Nucleus accumbens (tissue), 56 donors: ENCODE data around the gene CHADL.
"Not testable (repeated sequence)": the region's sequence is repeated elsewhere in the genome, so short reads cannot be mapped to it uniquely, and the experiment has no call there.

Experiments
- DNase-seq, 56 donors: peaks; one replicate each; lab custom pipeline; 2025; lab: John Stamatoyannopoulos, UW

The CHADL gene

GRCh38 chr22:41197038-41197972, 43.4 kb downstream of the CHADL start:
- peak in 54 of 56 donors; percentile 16 to 91 (median 76) for DNase-seq

GRCh38 chr22:41193829-41194228, 46.9 kb downstream of the CHADL start:
- DNase-seq: no peak

GRCh38 chr22:41191467-41191866, 49.3 kb downstream of the CHADL start:
- DNase-seq: no peak

GRCh38 chr22:41184679-41185078, 56.1 kb downstream of the CHADL start:
- no peak for DNase-seq

GRCh38 chr22:41181349-41182241, 59.1 kb downstream of the CHADL start:
- no peak for DNase-seq

GRCh38 chr22:41180926-41181325, 59.8 kb downstream of the CHADL start:
- no peak for DNase-seq

- DNase-seq: not testable (repeated sequence)
Measured at GRCh38 chr22:41180362-41180761, 60.4 kb downstream of the CHADL start.
